Adrenal gland (tissue), 5 donors: ENCODE results near the gene DNAJC24.

Experiments
- POLR2A ChIP-seq, 2 donors: fragments of 450-650 bp; IDR thresholded peaks; one replicate each; pipeline ENCODE4 v1.6.1; 2017; ENCODE audit warnings: antibody characterized with exemption in 2 of 2, mild to moderate bottlenecking in 2 of 2, moderate library complexity in 1 of 2
- TF ChIP-seq, protein P1 (sequence below), 6 experiments: fragments of 450-650 bp in 4 of 6; fragments of 200-600 bp in 2 of 6; sonication (generic) in 1 of 6; IDR thresholded peaks; 1 replicate in 5 of 6; 2 replicates in 1 of 6; pipeline versions ENCODE4 v1.5.1 to v1.8.0; 2016 to 2021; ENCODE audit warnings: antibody characterized with exemption in 6 of 6, mild to moderate bottlenecking in 2 of 6, moderate library complexity in 1 of 6
- donor health status: DM: no; HTN: no; CAD: no.

DNA sequence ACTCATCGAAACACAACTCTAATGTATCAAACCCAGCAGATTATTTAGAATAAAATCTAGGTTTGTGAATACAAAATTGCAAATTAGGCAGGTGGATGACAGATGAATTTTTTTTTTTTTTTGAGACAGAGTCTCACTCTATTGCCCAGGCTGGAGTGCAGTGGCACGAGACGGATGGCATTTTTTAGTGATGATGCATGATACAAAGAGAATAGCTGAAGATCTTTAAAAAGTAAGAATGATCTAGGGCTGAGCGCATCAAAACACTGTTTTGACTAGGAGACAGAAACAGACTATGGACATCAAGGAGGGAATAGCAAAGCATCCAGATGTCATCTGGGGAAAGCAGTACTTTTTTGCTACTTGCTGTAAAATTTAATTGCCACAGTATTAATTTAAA lies 76.0 kb downstream of the DNAJC24 start:
- TF ChIP-seq, protein P1, sequence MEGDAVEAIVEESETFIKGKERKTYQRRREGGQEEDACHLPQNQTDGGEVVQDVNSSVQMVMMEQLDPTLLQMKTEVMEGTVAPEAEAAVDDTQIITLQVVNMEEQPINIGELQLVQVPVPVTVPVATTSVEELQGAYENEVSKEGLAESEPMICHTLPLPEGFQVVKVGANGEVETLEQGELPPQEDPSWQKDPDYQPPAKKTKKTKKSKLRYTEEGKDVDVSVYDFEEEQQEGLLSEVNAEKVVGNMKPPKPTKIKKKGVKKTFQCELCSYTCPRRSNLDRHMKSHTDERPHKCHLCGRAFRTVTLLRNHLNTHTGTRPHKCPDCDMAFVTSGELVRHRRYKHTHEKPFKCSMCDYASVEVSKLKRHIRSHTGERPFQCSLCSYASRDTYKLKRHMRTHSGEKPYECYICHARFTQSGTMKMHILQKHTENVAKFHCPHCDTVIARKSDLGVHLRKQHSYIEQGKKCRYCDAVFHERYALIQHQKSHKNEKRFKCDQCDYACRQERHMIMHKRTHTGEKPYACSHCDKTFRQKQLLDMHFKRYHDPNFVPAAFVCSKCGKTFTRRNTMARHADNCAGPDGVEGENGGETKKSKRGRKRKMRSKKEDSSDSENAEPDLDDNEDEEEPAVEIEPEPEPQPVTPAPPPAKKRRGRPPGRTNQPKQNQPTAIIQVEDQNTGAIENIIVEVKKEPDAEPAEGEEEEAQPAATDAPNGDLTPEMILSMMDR (IDR thresholded peaks at IDR 0.05) = no peak
- TF ChIP-seq POLR2A (IDR thresholded peaks at IDR 0.05) = no peak
